Endothelial cell of umbilical vein (primary cell): Measurements from ENCODE around the gene MPLKIP. TPM values are rescaled to one million over a fixed set of nuclear protein-coding genes. Genes with fewer than 3 reads are reported as not detected.
"Not testable (repeated sequence)": the region's sequence is repeated elsewhere in the genome, so short reads cannot be mapped to it uniquely, and the experiment has no call there.

ENCODE experiments used
- BruUV-seq: library from RNA; stranded (reverse); fragments of 400-500 nt; replicated peaks from 2 replicates; lab custom pipeline; 2021; lab: Mats Ljungman, UMichigan
- CTCF ChIA-PET: fragments of 300-600, 350-600 bp; sonication (Branson Sonifier 250); formaldehyde crosslinking; loops from one replicate; lab custom pipeline; 2021; ENCODE audit warnings: antibody characterized with exemption, inconsistent platforms; lab: Charles Lee
- POLR2A ChIA-PET: fragments of 300-600, 350-600 bp; sonication (Branson Sonifier 250); formaldehyde crosslinking; loops from one replicate; lab custom pipeline; 2021; ENCODE audit warnings: antibody characterized with exemption, inconsistent platforms; lab: Charles Lee
- DNase-seq: peaks from one replicate; pipeline ENCODE4 v3.0.0-alpha.2; 2011; ENCODE audit warnings: low read depth, low spot score
- FAIRE-seq: peaks from 2 replicates; lab custom pipeline; 2011; peaks lifted over from hg19 to GRCh38; lab: Jason Lieb, UNC
- H2AFZ ChIP-seq: 2 replicates; pipeline ENCODE4 v1.6.0; 2012; ENCODE audit warnings: low read depth, low read length, control low read depth, inconsistent platforms
- H3K27ac ChIP-seq: 2 replicates; pipeline ENCODE4 v1.5.1; 2011; ENCODE audit warnings: low read depth, mild to moderate bottlenecking, control low read depth, low read length, moderate library complexity; ENCODE audit not compliant: insufficient read depth
- H3K27me3 ChIP-seq, 2 experiments: 2 replicates each; pipeline versions ENCODE4 v1.6.0 to v1.6.1; 2011; ENCODE audit warnings: low read length in 2 of 2, mixed read lengths in 1 of 2; ENCODE audit not compliant: control insufficient read depth in 2 of 2, insufficient read depth in 2 of 2
- H3K36me3 ChIP-seq, 2 experiments: 2 replicates in 1 of 2; 3 replicates in 1 of 2; pipeline ENCODE4 v1.5.1; 2011; ENCODE audit warnings: low read length in 2 of 2, mild to moderate bottlenecking in 1 of 2, moderate library complexity in 1 of 2; ENCODE audit not compliant: control insufficient read depth in 2 of 2, insufficient read depth in 2 of 2; ENCODE audit errors: extremely low read depth in 1 of 2
- H3K4me1 ChIP-seq: 3 replicates; pipeline ENCODE4 v1.5.1; 2011; ENCODE audit warnings: mild to moderate bottlenecking, low read length; ENCODE audit not compliant: control insufficient read depth, insufficient read depth; ENCODE audit errors: extremely low read depth
- H3K4me2 ChIP-seq: 2 replicates; pipeline ENCODE4 v1.6.1; 2011; ENCODE audit warnings: low read length, control low read depth, mixed read lengths; ENCODE audit not compliant: insufficient read depth
- H3K4me3 ChIP-seq, 3 experiments: fragments of 200-600 bp in 1 of 3; sonication (generic), shearing (Covaris generic) in 1 of 3; replicated peaks in 1 of 3; 2 replicates each; pipeline ENCODE4 v1.5.1; 2011 to 2016; ENCODE audit warnings: control low read depth in 3 of 3, low read length in 3 of 3, mild to moderate bottlenecking in 2 of 3, inconsistent platforms in 1 of 3, low read depth in 1 of 3, moderate library complexity in 1 of 3; ENCODE audit not compliant: insufficient read depth in 1 of 3
- H3K79me2 ChIP-seq: 2 replicates; pipeline ENCODE4 v1.6.0; 2012; ENCODE audit warnings: low read length, inconsistent platforms; ENCODE audit not compliant: control insufficient read depth, insufficient read depth
- H3K9ac ChIP-seq: replicated peaks from 2 replicates; pipeline ENCODE3; 2011; ENCODE audit warnings: low read length, control low read depth; ENCODE audit not compliant: insufficient read depth; ENCODE audit errors: extremely low read depth
- H3K9me1 ChIP-seq: replicated peaks from 3 replicates; pipeline ENCODE4 v1.6.0; 2011; ENCODE audit warnings: mild to moderate bottlenecking, low read length; ENCODE audit not compliant: control insufficient read depth, insufficient read depth; ENCODE audit errors: extremely low read depth
- H3K9me3 ChIP-seq: replicated peaks from 2 replicates; pipeline ENCODE4 v1.5.1; 2012; ENCODE audit warnings: low read length, inconsistent platforms; ENCODE audit not compliant: control insufficient read depth, insufficient read depth
- H4K20me1 ChIP-seq: replicated peaks from 2 replicates; pipeline ENCODE3; 2011; ENCODE audit warnings: mild to moderate bottlenecking, low read length; ENCODE audit not compliant: control insufficient read depth, insufficient read depth; ENCODE audit errors: extremely low read depth
- JUN ChIP-seq: IDR thresholded peaks from 2 replicates; pipeline ENCODE4 v1.6.1; 2011; ENCODE audit warnings: borderline replicate concordance, low read depth; ENCODE audit not compliant: insufficient read length, insufficient read depth
- POLR2AphosphoS5 ChIP-seq: IDR thresholded peaks from 2 replicates; pipeline ENCODE4 v1.6.1; 2012; ENCODE audit warnings: low read depth, mild to moderate bottlenecking, control low read depth, low read length, moderate library complexity; ENCODE audit not compliant: insufficient read depth
- dilution Hi-C: fragments of 300-500 bp; cut with MboI; formaldehyde crosslinking; loops from one replicate; pipeline ENCODE4 v1.15.0; 2019; ENCODE audit warnings: low sequenced_read_pairs; ENCODE audit not compliant: extremely low pct_ligation_motif_present
- intact Hi-C: fragments of 100-400 bp; cut with micrococcal nuclease; formaldehyde crosslinking; loops from one replicate; pipeline ENCODE4 v1.10.0; 2022
- polyA plus RNA-seq, 4 experiments: library from polyadenylated mRNA; depleted of rRNA in 3 of 4; stranded (reverse) in 3 of 4; unstranded in 1 of 4; fragments of >200 nt; gene quantifications; 2 replicates each; pipeline versions ENCODE4 v1.2.1 to v1.2.3, GENCODE V29; 2011 to 2012; ENCODE audit warnings: missing spikeins in 1 of 4
- total RNA-seq: library from RNA; stranded (reverse); gene quantifications from 2 replicates; pipeline ENCODE4 v1.2.3, GENCODE V29; 2021
- TF ChIP-seq, protein P1 (sequence below): IDR thresholded peaks from 2 replicates; pipeline ENCODE4 v1.6.1; 2011; ENCODE audit not compliant: insufficient read depth, insufficient read length
- TF ChIP-seq, protein P2 (sequence below), 2 donors: IDR thresholded peaks; 1 replicate in 1 of 2; 2 replicates in 1 of 2; pipeline ENCODE4 v1.5.1; 2011; ENCODE audit warnings: low read length in 2 of 2, mild to moderate bottlenecking in 2 of 2, moderate library complexity in 2 of 2, control low read depth in 1 of 2, inconsistent platforms in 1 of 2, low read depth in 1 of 2; ENCODE audit not compliant: insufficient read depth in 1 of 2; ENCODE audit errors: extremely low read depth in 1 of 2

MPLKIP gene
- total and polyA plus RNA-seq, 2 donors (not counting 3 experiments of a cell fraction or from before 2014, with no cell fraction given), result 40.9 to 56.4 TPM

DNA sequence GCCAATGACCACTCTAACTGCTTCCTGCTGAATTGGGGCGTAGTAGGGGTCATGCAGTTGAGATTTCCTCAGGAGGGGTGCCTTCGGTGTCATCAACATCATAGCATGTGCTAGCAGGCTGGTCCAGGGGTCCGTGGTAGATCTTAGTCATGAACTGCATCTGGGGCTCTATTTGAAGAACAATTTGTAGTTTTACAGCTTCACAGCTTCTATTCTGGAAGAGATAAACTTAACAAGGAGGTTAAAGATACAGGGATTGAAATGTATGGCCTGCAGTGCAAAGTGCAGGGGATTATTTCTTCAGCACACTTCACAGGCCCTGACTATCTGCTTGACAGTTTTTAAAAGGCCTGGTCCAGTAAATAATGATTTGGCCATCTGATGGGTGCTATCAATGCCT, 33.8 kb upstream of the MPLKIP start:
- intact Hi-C loops, H3K79me2 ChIP-seq, CTCF ChIA-PET, BruUV-seq, FAIRE-seq, H4K20me1 ChIP-seq, H2AFZ ChIP-seq, H3K4me1 ChIP-seq, H3K27ac ChIP-seq, H3K4me3 ChIP-seq, DNase-seq, H3K9me3 ChIP-seq, H3K9me1 ChIP-seq, H3K36me3 ChIP-seq, POLR2A ChIA-PET, H3K4me2 ChIP-seq, dilution Hi-C loops, H3K9ac ChIP-seq, H3K27me3 ChIP-seq: not testable (repeated sequence)

DNA sequence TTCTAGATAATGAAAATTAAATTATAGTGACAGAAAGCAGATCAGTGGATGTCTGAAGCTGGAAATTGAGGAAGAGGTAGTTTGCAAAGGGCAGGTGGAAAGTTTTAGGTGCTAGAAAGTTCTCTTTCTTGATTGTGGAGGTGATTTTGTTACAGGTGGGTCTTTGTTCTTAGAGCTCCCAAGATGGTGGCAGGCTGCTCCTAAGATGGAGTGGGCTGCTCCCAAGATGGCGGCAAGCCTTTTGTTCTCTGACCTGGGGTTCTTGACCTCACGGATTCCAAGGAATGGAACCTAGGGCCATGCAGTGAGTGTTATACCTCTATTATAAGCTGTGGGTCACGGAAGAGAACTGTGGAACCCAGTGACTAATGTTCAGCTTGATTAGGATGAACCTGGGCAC, 32.9 kb upstream of the MPLKIP start:
- Histone ChIP-seq H3K9ac (no peak overlapping the region), H3K36me3 (no peaks in the 10 kb centered on the region), H3K79me2 (no peaks in the 10 kb centered on the region), H3K4me3 (no peak overlapping the region), H3K4me2 (no peak overlapping the region), H3K27me3 (no peaks in the 10 kb centered on the region), H2AFZ (no peak overlapping the region), H4K20me1 (no peaks in the 10 kb centered on the region), H3K4me1 (no peaks in the 10 kb centered on the region), H3K9me3 (no peaks in the 10 kb centered on the region), H3K27ac (no peak overlapping the region), H3K9me1 (no peaks in the 10 kb centered on the region)
- no peak for FAIRE-seq
- POLR2A ChIA-PET, result no interaction called here
- BruUV-seq, result no TSS peak
- TF ChIP-seq, protein P1, sequence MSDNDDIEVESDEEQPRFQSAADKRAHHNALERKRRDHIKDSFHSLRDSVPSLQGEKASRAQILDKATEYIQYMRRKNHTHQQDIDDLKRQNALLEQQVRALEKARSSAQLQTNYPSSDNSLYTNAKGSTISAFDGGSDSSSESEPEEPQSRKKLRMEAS, result no peak
- TF ChIP-seq, protein P2, sequence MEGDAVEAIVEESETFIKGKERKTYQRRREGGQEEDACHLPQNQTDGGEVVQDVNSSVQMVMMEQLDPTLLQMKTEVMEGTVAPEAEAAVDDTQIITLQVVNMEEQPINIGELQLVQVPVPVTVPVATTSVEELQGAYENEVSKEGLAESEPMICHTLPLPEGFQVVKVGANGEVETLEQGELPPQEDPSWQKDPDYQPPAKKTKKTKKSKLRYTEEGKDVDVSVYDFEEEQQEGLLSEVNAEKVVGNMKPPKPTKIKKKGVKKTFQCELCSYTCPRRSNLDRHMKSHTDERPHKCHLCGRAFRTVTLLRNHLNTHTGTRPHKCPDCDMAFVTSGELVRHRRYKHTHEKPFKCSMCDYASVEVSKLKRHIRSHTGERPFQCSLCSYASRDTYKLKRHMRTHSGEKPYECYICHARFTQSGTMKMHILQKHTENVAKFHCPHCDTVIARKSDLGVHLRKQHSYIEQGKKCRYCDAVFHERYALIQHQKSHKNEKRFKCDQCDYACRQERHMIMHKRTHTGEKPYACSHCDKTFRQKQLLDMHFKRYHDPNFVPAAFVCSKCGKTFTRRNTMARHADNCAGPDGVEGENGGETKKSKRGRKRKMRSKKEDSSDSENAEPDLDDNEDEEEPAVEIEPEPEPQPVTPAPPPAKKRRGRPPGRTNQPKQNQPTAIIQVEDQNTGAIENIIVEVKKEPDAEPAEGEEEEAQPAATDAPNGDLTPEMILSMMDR (IDR thresholded peaks at IDR 0.05; ENCODE audit: extremely low read depth in 1 of 2, insufficient read depth in 1 of 2, low read depth in 1 of 2, low read length in 2 of 2), result no peak
- TF ChIP-seq JUN (no peak), POLR2AphosphoS5 (no peak)
- dilution Hi-C loops, result no loop called here
- intact Hi-C loops, result no loop called here
- DNase-seq, result no peak
- CTCF ChIA-PET, result interaction anchor here (0.9 to 1.0 kb wide), 2 partner anchors 13 to 33 kb away, joined by 3 read pairs; partner anchors contain the start of genes MPLKIP and SUGCT
